H4 (cell line): ENCODE results near the gene SPRR2D. TPM values are rescaled to one million over a fixed set of nuclear protein-coding genes. Genes with fewer than 3 reads are reported as not detected.
"Not testable (repeated sequence)": the region's sequence is repeated elsewhere in the genome, so short reads cannot be mapped to it uniquely, and the experiment has no call there.

Experiments used
- DNase-seq: peaks from one replicate; pipeline ENCODE4 v3.0.0-alpha.2; 2015; ENCODE audit warnings: low spot score
- total RNA-seq: library from RNA; depleted of rRNA; stranded (reverse); fragments of >200 nt; shearing (Covaris generic); gene quantifications from 2 replicates; pipeline ENCODE4 v1.2.3, GENCODE V29; 2014; rRNA removed

The SPRR2D gene
- total RNA-seq, 1 experiment from 2014 or later: not detected

GRCh38 chr1:153011235-153011758 is 29.6 kb downstream of the SPRR2D start:
- DNase-seq: not testable (repeated sequence)

- no peak for DNase-seq
Measured at GRCh38 chr1:153001382-153001781, 39.5 kb downstream of the SPRR2D start, which contains the start of gene SPRR3. SPRR3 (plus strand) TSS chr1:153001749; CDS start chr1:153003021, 1,272 bp downstream.

GRCh38 chr1:153000294-153000693 is 40.6 kb downstream of the SPRR2D start:
- DNase-seq: no peak

- no peak for DNase-seq
Measured at GRCh38 chr1:152999818-153000217, 41.1 kb downstream of the SPRR2D start.

GRCh38 chr1:152998476-152998875 is 42.4 kb downstream of the SPRR2D start:
- DNase-seq: no peak

GRCh38 chr1:152997901-152998300 is 43.0 kb downstream of the SPRR2D start:
- DNase-seq: no peak

GRCh38 chr1:152996633-152997400 is 44.1 kb downstream of the SPRR2D start:
- DNase-seq: no peak

- no peak for DNase-seq
Measured at GRCh38 chr1:152995842-152996241, 45.1 kb downstream of the SPRR2D start.

- DNase-seq: no peak
Measured at GRCh38 chr1:152993186-152993585, 47.7 kb downstream of the SPRR2D start.

Other genes with a start within 250 kb of the SPRR2D start
- gene LCE1D, start 244.4 kb downstream of the SPRR2D start, total RNA-seq: not detected in 2 replicates
- gene LCE1C, start 234.5 kb downstream of the SPRR2D start, total RNA-seq: not detected in 2 replicates
- gene LCE1B, start 229.1 kb downstream of the SPRR2D start, total RNA-seq: not detected in 2 replicates
- gene LCE1A, start 213.6 kb downstream of the SPRR2D start, total RNA-seq: not detected in 2 replicates
- gene LCE6A, start 198.3 kb downstream of the SPRR2D start, total RNA-seq: not detected in 2 replicates
- gene LCE7A, start 181.1 kb downstream of the SPRR2D start, total RNA-seq: not detected in 2 replicates
- gene SMCP, start 162.8 kb downstream of the SPRR2D start, total RNA-seq: not detected in 2 replicates
- gene IVL, start 132.6 kb downstream of the SPRR2D start, total RNA-seq: not detected in 2 replicates
- gene SPRR5, start 93.9 kb downstream of the SPRR2D start, total RNA-seq: not detected in 2 replicates
- gene SPRR4, start 70.5 kb downstream of the SPRR2D start, total RNA-seq: not detected in 2 replicates
- gene SPRR1A, start 57.0 kb downstream of the SPRR2D start, total RNA-seq: not detected in 2 replicates
- not detected in 2 replicates for gene SPRR3, start 39.4 kb downstream of the SPRR2D start, total RNA-seq
- gene SPRR1B, start 9.9 kb downstream of the SPRR2D start, total RNA-seq: not detected in 2 replicates
- gene SPRR2A, start 16.4 kb upstream of the SPRR2D start, total RNA-seq: not detected in 2 replicates
- not detected in 2 replicates for gene SPRR2B, start 30.5 kb upstream of the SPRR2D start, total RNA-seq
- gene SPRR2E, start 53.4 kb upstream of the SPRR2D start, total RNA-seq: not detected in 2 replicates
- not detected in 2 replicates for gene SPRR2F, start 72.4 kb upstream of the SPRR2D start, total RNA-seq
- gene SPRR2G, start 109.8 kb upstream of the SPRR2D start, total RNA-seq: not detected in 2 replicates
- gene LELP1, start 162.3 kb upstream of the SPRR2D start, total RNA-seq: not detected in 2 replicates
- not detected in 2 replicates for gene PRR9, start 176.5 kb upstream of the SPRR2D start, total RNA-seq
- not detected in 2 replicates for gene LORICRIN, start 218.6 kb upstream of the SPRR2D start, total RNA-seq